Activated CD8-positive, alpha-beta T cell treated with anti-CD3 and anti-CD28 coated beads for 36 hours (primary cell): ENCODE measurements around the gene ANGPTL4. TPM values are rescaled to one million over a fixed set of nuclear protein-coding genes. Genes with fewer than 3 reads are reported as not detected.

Source experiments
- ATAC-seq: fragments of 200-7000 bp; cut with Tn5 transposase; one replicate; pipeline ENCODE4 v1.10.0; 2021; ENCODE audit warnings: mild to moderate bottlenecking, moderate library complexity
- CTCF ChIA-PET: fragments of 350-600 bp; sonication (Branson Sonifier 250); formaldehyde crosslinking; loops from one replicate; lab custom pipeline; 2021; ENCODE audit warnings: antibody characterized with exemption; lab: Charles Lee
- POLR2A ChIA-PET: fragments of 350-600 bp; sonication (Branson Sonifier 250); formaldehyde crosslinking; loops from one replicate; lab custom pipeline; 2021; ENCODE audit warnings: antibody characterized with exemption; lab: Charles Lee
- DNase-seq: peaks from one replicate; pipeline ENCODE4 v3.0.0-alpha.2; 2020
- H3K27ac Mint-ChIP-seq: one replicate; pipeline ENCODE4 v1.8.0; 2021; ENCODE audit warnings: mild to moderate bottlenecking, mixed read lengths
- H3K27me3 Mint-ChIP-seq: one replicate; pipeline ENCODE4 v1.8.0; 2021; ENCODE audit warnings: mixed read lengths
- H3K36me3 Mint-ChIP-seq: one replicate; pipeline ENCODE4 v1.8.0; 2021; ENCODE audit warnings: low read depth, mixed read lengths
- H3K4me1 Mint-ChIP-seq: one replicate; pipeline ENCODE4 v1.8.0; 2021; ENCODE audit warnings: low read depth, mixed read lengths
- H3K4me3 Mint-ChIP-seq: one replicate; pipeline ENCODE4 v1.8.0; 2021; ENCODE audit warnings: mild to moderate bottlenecking, moderate library complexity, mixed read lengths
- H3K9me3 Mint-ChIP-seq: one replicate; pipeline ENCODE4 v1.8.0; 2021; ENCODE audit warnings: mixed read lengths
- intact Hi-C: fragments of 100-400 bp; cut with micrococcal nuclease; formaldehyde crosslinking; loops from one replicate; pipeline ENCODE4 v1.10.0; 2022
- total RNA-seq, 2 experiments: library from RNA; stranded (reverse); gene quantifications; one replicate each; pipeline ENCODE4 v1.2.3, GENCODE V29; 2021
- TF ChIP-seq, protein P1 (sequence below): fragments of 200-600 bp; IDR thresholded peaks from one replicate; pipeline ENCODE4 v1.8.0; 2022; ENCODE audit warnings: antibody characterized with exemption, mild to moderate bottlenecking

The ANGPTL4 gene
- total RNA-seq, 2 experiments from 2014 or later, result 26.8 to 27.8 TPM

DNA sequence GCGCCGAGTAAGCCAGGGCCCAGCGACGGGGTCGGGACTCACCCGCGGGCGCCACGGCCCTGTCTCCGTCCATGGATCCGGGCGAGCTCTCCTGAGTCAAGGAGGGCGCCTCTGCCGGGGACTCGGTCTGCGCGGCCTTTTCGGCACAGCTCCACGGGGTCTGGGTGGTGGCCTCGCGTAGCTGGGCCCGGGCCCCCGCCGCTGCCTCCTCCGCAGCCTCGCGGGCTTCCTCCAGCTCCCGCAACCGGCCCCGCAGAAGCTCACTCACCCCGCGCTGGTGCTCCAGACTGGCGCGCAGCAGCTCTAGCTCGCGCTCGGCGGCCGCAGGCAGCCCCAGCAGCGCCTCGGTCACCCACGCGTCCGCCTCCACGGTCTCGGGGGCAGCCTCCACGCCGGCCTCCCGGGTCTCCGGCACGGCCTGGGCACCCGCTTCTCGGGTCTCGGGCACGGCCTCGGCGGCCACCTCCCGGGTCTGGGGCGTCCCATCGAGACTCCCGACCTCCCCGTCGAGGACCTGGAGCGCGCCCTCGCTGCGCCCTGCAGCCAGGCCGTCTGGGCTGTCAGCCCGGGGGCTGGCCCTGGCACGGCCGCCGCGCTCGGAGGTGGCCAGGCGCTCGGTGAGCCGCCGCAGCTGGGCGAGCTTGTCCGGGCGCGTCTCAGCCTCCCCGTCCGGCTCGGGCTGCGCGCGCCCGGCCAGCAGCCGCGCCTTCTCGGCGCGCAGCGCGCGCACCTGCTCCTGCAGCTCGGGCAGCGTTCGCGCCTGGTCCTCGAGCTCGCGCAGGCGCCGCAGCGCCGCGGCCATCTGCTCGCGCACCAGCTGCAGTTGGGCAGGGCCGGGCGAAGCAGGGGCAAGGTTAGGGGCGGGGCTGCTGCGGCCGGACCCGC, 29.3 kb upstream of the ANGPTL4 start:
- DNase-seq, result peak; percentile 56
- peaks cover 9% of the 10 kb centered on the region for H3K4me1 Mint-ChIP-seq

DNA sequence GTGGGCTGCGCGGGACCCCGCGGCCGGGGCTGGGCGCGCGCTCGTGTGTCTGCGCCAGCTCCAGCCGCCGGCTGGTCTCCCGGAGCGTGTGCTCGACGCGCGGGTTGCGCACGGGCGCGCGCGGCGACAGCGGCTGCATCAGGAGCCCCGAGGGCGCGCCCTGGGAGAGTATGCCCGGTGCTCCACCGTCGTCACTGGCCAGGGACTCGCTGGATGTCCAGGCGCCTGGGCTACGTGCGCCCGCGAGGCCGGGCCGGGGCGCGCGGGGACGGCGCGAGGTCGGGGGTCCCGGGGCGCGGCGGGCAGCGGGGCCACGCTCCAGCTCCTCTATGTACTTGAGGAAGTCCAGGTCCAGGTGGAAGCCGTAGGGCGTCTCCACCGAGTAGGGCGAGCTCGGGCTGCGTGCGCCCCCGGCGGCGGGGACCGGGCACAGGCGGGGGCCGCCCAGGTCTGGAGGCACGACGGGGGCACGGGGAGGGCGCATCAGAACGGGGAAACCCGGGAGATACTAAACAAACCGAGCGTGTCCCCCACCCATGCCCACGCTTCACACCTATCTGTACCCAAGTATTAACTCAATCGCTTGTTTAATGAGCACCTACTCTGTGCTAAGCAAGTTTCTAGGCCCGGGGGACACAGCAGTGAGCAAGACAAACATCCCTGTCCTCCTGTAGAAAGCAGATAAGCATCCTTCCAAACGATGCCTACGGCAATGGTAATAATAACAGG, 28.4 kb upstream of the ANGPTL4 start:
- H3K9me3 Mint-ChIP-seq, result no peaks in the 10 kb centered on the region
- CTCF ChIA-PET, result interaction anchor here (0.6 to 3.7 kb wide), 13 partner anchors 8 to 254 kb away, joined by 3 to 35 read pairs (median 5); partner anchors contain the start of genes ANGPTL4, KANK3 and MARCHF2
- ATAC-seq, result peak; percentile 65
- TF ChIP-seq, protein P1, sequence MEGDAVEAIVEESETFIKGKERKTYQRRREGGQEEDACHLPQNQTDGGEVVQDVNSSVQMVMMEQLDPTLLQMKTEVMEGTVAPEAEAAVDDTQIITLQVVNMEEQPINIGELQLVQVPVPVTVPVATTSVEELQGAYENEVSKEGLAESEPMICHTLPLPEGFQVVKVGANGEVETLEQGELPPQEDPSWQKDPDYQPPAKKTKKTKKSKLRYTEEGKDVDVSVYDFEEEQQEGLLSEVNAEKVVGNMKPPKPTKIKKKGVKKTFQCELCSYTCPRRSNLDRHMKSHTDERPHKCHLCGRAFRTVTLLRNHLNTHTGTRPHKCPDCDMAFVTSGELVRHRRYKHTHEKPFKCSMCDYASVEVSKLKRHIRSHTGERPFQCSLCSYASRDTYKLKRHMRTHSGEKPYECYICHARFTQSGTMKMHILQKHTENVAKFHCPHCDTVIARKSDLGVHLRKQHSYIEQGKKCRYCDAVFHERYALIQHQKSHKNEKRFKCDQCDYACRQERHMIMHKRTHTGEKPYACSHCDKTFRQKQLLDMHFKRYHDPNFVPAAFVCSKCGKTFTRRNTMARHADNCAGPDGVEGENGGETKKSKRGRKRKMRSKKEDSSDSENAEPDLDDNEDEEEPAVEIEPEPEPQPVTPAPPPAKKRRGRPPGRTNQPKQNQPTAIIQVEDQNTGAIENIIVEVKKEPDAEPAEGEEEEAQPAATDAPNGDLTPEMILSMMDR, result peak; percentile 32
- POLR2A ChIA-PET, result interaction anchor here (1.2 to 3.8 kb wide), 2 partner anchors 13 to 67 kb away, joined by 3 to 37 read pairs; partner anchors contain the start of genes NDUFA7 and RPS28
- peak; percentile 56 for DNase-seq
- H3K36me3 Mint-ChIP-seq, result no peaks in the 10 kb centered on the region
- H3K27ac Mint-ChIP-seq, result no peak overlapping the region
- peaks cover 31% of the 10 kb centered on the region for H3K27me3 Mint-ChIP-seq
- intact Hi-C loops, result no loop called here
- peak overlapping the region; percentile 52 for H3K4me3 Mint-ChIP-seq
- H3K4me1 Mint-ChIP-seq, result peaks cover 9% of the 10 kb centered on the region

More for the DNA sequence above, 29.3 kb upstream of the ANGPTL4 start:
- TF ChIP-seq, protein P1, result no peak
- POLR2A ChIA-PET, result interaction anchor here (0.8 to 3.8 kb wide), 4 partner anchors 12 to 66 kb away, joined by 3 to 37 read pairs (median 3); partner anchors contain the start of genes NDUFA7 and RPS28
- peak; percentile 74 for ATAC-seq
- Mint-ChIP-seq H3K36me3 (no peaks in the 10 kb centered on the region), H3K27ac (no peak overlapping the region), H3K27me3 (peaks cover 31% of the 10 kb centered on the region), H3K9me3 (no peaks in the 10 kb centered on the region), H3K4me3 (no peak overlapping the region)
- CTCF ChIA-PET, result interaction anchor here (0.6 to 3.7 kb wide), 12 partner anchors 8 to 255 kb away, joined by 3 to 35 read pairs (median 6); partner anchors contain the start of genes ANGPTL4 and KANK3
- intact Hi-C loops, result no loop called here

DNA sequence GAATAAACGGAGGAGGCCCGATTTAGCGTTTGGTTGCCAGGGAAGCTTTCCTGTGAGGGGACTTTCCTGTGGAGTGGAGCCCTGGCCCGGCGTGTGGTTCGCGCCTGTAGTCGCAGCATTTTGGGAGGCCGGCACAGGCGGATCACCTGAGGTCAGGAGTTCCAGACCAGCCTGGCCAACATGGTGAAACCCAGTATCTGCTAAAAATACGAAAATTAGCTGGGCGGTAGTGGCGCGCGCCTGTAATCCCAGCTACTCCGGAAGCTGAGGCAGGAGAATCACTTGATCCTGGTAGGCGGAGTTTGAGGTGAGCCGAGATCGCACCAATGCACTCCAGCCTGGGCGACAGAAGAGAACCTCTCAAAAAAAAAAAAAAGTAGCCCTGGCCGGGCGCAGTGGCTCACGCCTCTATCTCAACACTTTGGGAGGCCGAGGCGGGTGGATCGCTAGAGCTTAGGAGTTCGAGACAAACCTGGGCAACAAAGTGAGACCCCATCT, 27.8 kb upstream of the ANGPTL4 start:
- ChIA-PET CTCF (interaction anchor here (1.0 to 3.7 kb wide), 8 partner anchors 7 to 242 kb away, joined by 3 to 35 read pairs (median 6); partner anchors contain the start of genes KANK3 and MARCHF2), POLR2A (interaction anchor here (0.7 to 3.8 kb wide), 2 partner anchors 13 to 1947 kb away, joined by 4 to 37 read pairs; partner anchors contain the start of genes NDUFA7 and RPS28)
- H3K27ac Mint-ChIP-seq, result no peak overlapping the region
- DNase-seq (peak; percentile 28), ATAC-seq (no peak)
- peak overlapping the region; percentile 52 for H3K4me3 Mint-ChIP-seq
- TF ChIP-seq, protein P1, result no peak
- peaks cover 9% of the 10 kb centered on the region for H3K4me1 Mint-ChIP-seq
- no peaks in the 10 kb centered on the region for H3K9me3 Mint-ChIP-seq
- H3K36me3 Mint-ChIP-seq, result no peaks in the 10 kb centered on the region
- intact Hi-C loops, result no loop called here
- peaks cover 35% of the 10 kb centered on the region for H3K27me3 Mint-ChIP-seq

DNA sequence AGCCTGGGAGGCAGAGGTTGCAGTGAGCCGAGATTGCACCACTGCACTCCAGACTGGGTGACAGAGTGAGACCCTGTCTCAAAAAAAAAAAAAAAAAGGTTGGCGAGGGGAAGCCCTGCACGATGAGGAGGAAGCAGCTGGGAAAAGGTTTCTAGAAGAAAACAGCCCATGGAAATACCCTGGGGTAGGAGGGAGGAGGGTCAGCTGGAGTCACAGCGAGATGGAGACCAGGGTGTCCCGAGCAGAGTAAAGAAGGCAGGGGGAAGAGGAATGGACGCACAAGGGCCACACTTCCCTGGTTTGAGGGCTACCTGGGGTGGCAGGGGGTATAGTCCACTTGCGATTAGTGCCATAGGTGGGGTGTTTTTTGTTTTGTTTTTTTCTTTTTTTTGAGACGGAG, 27.3 kb upstream of the ANGPTL4 start:
- POLR2A ChIA-PET, result interaction anchor here (0.7 to 3.8 kb wide), 2 partner anchors 14 to 1946 kb away, joined by 4 to 37 read pairs; partner anchors contain the start of genes NDUFA7 and RPS28
- TF ChIP-seq, protein P1, result no peak
- DNase-seq (no peak), ATAC-seq (no peak)
- Mint-ChIP-seq H3K36me3 (no peaks in the 10 kb centered on the region), H3K4me3 (no peak overlapping the region), H3K4me1 (peaks cover 9% of the 10 kb centered on the region), H3K27me3 (peaks cover 35% of the 10 kb centered on the region), H3K27ac (no peak overlapping the region), H3K9me3 (no peaks in the 10 kb centered on the region)
- CTCF ChIA-PET, result interaction anchor here (1.6 to 3.7 kb wide), 3 partner anchors 10 to 77 kb away, joined by 4 to 35 read pairs (median 10); partner anchors contain the start of gene MARCHF2
- intact Hi-C loops, result no loop called here
